C4-2B (cell line): ENCODE measurements around the gene EFCAB6.

ENCODE experiments used
- H3K27ac ChIP-seq: fragments of 450-650 bp; 2 replicates; pipeline ENCODE4 v1.5.1; 2017
- CTCF ChIP-seq: fragments of 450-650 bp; conservative IDR thresholded peaks from 2 replicates; pipeline ENCODE4 v1.5.1; 2017; ENCODE audit warnings: mild to moderate bottlenecking
- ZFX ChIP-seq: fragments of 450-650 bp; IDR thresholded peaks from 2 replicates; pipeline ENCODE4 v1.6.1; 2017

Gene EFCAB6

GRCh38 chr22:43857367-43857766 lies 45.3 kb upstream of the EFCAB6 start:
- TF ChIP-seq ZFX = no peak
- no peak overlapping the region for H3K27ac ChIP-seq

- TF ChIP-seq ZFX (no peak), CTCF (no peak)
- no peak overlapping the region for H3K27ac ChIP-seq
Measured at GRCh38 chr22:43855431-43855830, 43.3 kb upstream of the EFCAB6 start.

- no peak for TF ChIP-seq ZFX
- no peak for TF ChIP-seq CTCF
- H3K27ac ChIP-seq = no peak overlapping the region
Measured at GRCh38 chr22:43854786-43855271, 42.7 kb upstream of the EFCAB6 start.

- H3K27ac ChIP-seq = no peak overlapping the region
- no peak for TF ChIP-seq CTCF
- TF ChIP-seq ZFX = no peak
Measured at GRCh38 chr22:43854121-43854785, 42.1 kb upstream of the EFCAB6 start.

GRCh38 chr22:43853328-43853931 lies 41.3 kb upstream of the EFCAB6 start:
- no peak overlapping the region for H3K27ac ChIP-seq
- no peak for TF ChIP-seq ZFX
- no peak for TF ChIP-seq CTCF

GRCh38 chr22:43852573-43853327 lies 40.6 kb upstream of the EFCAB6 start:
- TF ChIP-seq ZFX = no peak
- no peak for TF ChIP-seq CTCF
- H3K27ac ChIP-seq = no peak overlapping the region

- no peak overlapping the region for H3K27ac ChIP-seq
- TF ChIP-seq CTCF = no peak
- TF ChIP-seq ZFX = no peak
Measured at GRCh38 chr22:43851979-43852307, 39.8 kb upstream of the EFCAB6 start.
